H1 (cell line): Measurements from ENCODE around the gene GPR157. TPM values are rescaled to one million over a fixed set of nuclear protein-coding genes. Genes with fewer than 3 reads are reported as not detected.

Experiments
- CTCF ChIA-PET: fragments of 300-600 bp; sonication (Branson Sonifier 250); formaldehyde crosslinking; loops from one replicate; lab custom pipeline; 2021; ENCODE audit not compliant: partially characterized antibody; lab: Charles Lee
- POLR2A ChIA-PET: fragments of 300-600 bp; sonication (Branson Sonifier 250); formaldehyde crosslinking; loops from one replicate; lab custom pipeline; 2021; ENCODE audit warnings: inconsistent platforms; ENCODE audit not compliant: partially characterized antibody; lab: Charles Lee
- DNase-seq, 2 experiments: peaks; one replicate each; pipeline versions ENCODE4 v3.0.0 to v3.0.0-alpha.2; 2010 to 2022; ENCODE audit warnings: low spot score in 2 of 2, low read depth in 1 of 2, mixed read lengths in 1 of 2
- FAIRE-seq: peaks from 2 replicates; lab custom pipeline; 2011; peaks lifted over from hg19 to GRCh38; lab: Jason Lieb, UNC
- H2AFZ ChIP-seq: 2 replicates; pipeline ENCODE4 v1.8.1; 2012; ENCODE audit warnings: low read length, inconsistent platforms
- H2AK5ac ChIP-seq: 2 replicates; pipeline ENCODE4 v1.6.1; 2013; ENCODE audit warnings: low read depth, low read length
- H2BK120ac ChIP-seq: replicated peaks from 2 replicates; pipeline ENCODE3; 2013; ENCODE audit warnings: low read depth, low read length, inconsistent platforms
- H2BK12ac ChIP-seq: 2 replicates; pipeline ENCODE4 v1.6.1; 2013; ENCODE audit warnings: low read depth, low read length
- H2BK15ac ChIP-seq: 2 replicates; pipeline ENCODE4 v1.6.1; 2013; ENCODE audit warnings: low read length
- H2BK20ac ChIP-seq: 2 replicates; pipeline ENCODE4 v1.6.1; 2013; ENCODE audit warnings: low read length
- H2BK5ac ChIP-seq: 2 replicates; pipeline ENCODE4 v1.6.1; 2013; ENCODE audit warnings: low read depth, low read length
- H3K14ac ChIP-seq: 2 replicates; pipeline ENCODE4 v1.6.1; 2013; ENCODE audit warnings: inconsistent platforms; ENCODE audit not compliant: insufficient read length
- H3K18ac ChIP-seq: 2 replicates; pipeline ENCODE4 v1.6.1; 2013; ENCODE audit warnings: low read length; ENCODE audit errors: extremely low read depth
- H3K23ac ChIP-seq: 2 replicates; pipeline ENCODE4 v1.6.1; 2013; ENCODE audit warnings: inconsistent platforms; ENCODE audit not compliant: insufficient read length
- H3K23me2 ChIP-seq: 2 replicates; pipeline ENCODE4 v1.6.1; 2013; ENCODE audit warnings: low read depth, low read length
- H3K27ac ChIP-seq: 2 replicates; pipeline ENCODE4 v1.6.1; 2011; ENCODE audit warnings: low read depth, low read length, inconsistent platforms
- H3K27me3 ChIP-seq, 4 experiments: replicated peaks in 1 of 4; 1 replicate in 1 of 4; 2 replicates in 3 of 4; pipeline versions ENCODE4 v1.6.1 to v1.8.1; 2011 to 2013; ENCODE audit warnings: low read length in 3 of 4, mild to moderate bottlenecking in 3 of 4, inconsistent platforms in 2 of 4, mixed read lengths in 2 of 4, moderate library complexity in 1 of 4; ENCODE audit not compliant: control insufficient read depth in 3 of 4, insufficient read depth in 3 of 4; ENCODE audit errors: extremely low read depth in 1 of 4
- H3K36me3 ChIP-seq, 4 experiments: 2 replicates each; pipeline versions ENCODE4 v1.6.1 to v1.8.1; 2011 to 2013; ENCODE audit warnings: mild to moderate bottlenecking in 4 of 4, low read length in 3 of 4, moderate library complexity in 2 of 4, control low read depth in 1 of 4, inconsistent platforms in 1 of 4; ENCODE audit not compliant: insufficient read depth in 4 of 4, control insufficient read depth in 2 of 4
- H3K4ac ChIP-seq: replicated peaks from 2 replicates; pipeline ENCODE3; 2013; ENCODE audit warnings: low read length, low read depth, mixed read lengths, inconsistent platforms; ENCODE audit not compliant: insufficient read length
- H3K4me1 ChIP-seq, 4 experiments: replicated peaks in 1 of 4; 1 replicate in 1 of 4; 2 replicates in 3 of 4; pipeline versions ENCODE4 v1.6.1 to v1.8.1; 2011 to 2013; ENCODE audit warnings: low read length in 3 of 4, inconsistent platforms in 2 of 4, mixed read lengths in 1 of 4; ENCODE audit not compliant: insufficient read depth in 4 of 4, control insufficient read depth in 3 of 4
- H3K4me2 ChIP-seq, 2 experiments: 2 replicates each; pipeline versions ENCODE4 v1.6.1 to v1.8.1; 2011 to 2013; ENCODE audit warnings: low read depth in 2 of 2, low read length in 2 of 2, control low read depth in 1 of 2, inconsistent platforms in 1 of 2, mild to moderate bottlenecking in 1 of 2; ENCODE audit not compliant: insufficient read depth in 1 of 2
- H3K4me3 ChIP-seq, 4 experiments: fragments of 200-600, 300-600 bp in 1 of 4; sonication (generic), shearing (Covaris generic), sonication (Bioruptor Twin) in 1 of 4; 2 replicates each; pipeline versions ENCODE4 v1.5.1 to v1.8.1; 2011 to 2016; ENCODE audit warnings: low read length in 4 of 4, low read depth in 3 of 4, control low read depth in 2 of 4, inconsistent platforms in 2 of 4, mild to moderate bottlenecking in 2 of 4, mixed read lengths in 1 of 4, moderate library complexity in 1 of 4; ENCODE audit not compliant: insufficient read depth in 2 of 4; ENCODE audit errors: extremely low read depth in 1 of 4
- H3K56ac ChIP-seq: replicated peaks from 2 replicates; pipeline ENCODE3; 2013; ENCODE audit warnings: low read depth, mild to moderate bottlenecking, mixed read lengths, low read length, inconsistent platforms; ENCODE audit not compliant: insufficient read length
- H3K79me1 ChIP-seq: 2 replicates; pipeline ENCODE4 v1.6.1; 2013; ENCODE audit warnings: low read depth, low read length, control low read depth
- H3K79me2 ChIP-seq, 2 experiments: 2 replicates each; pipeline versions ENCODE4 v1.6.1 to v1.8.1; 2012 to 2013; ENCODE audit warnings: low read length in 2 of 2, mild to moderate bottlenecking in 2 of 2, inconsistent platforms in 1 of 2; ENCODE audit not compliant: insufficient read depth in 2 of 2, control insufficient read depth in 1 of 2
- H3K9ac ChIP-seq, 4 experiments: replicated peaks in 1 of 4; 1 replicate in 1 of 4; 2 replicates in 3 of 4; pipeline versions ENCODE4 v1.6.1 to v1.8.1; 2011 to 2013; ENCODE audit warnings: low read depth in 3 of 4, low read length in 3 of 4, control low read depth in 2 of 4, mild to moderate bottlenecking in 2 of 4, moderate library complexity in 2 of 4, inconsistent platforms in 1 of 4; ENCODE audit errors: extremely low read depth in 1 of 4
- H3K9me3 ChIP-seq, 2 experiments: 2 replicates each; pipeline versions ENCODE4 v1.6.1 to v1.8.1; 2012 to 2013; ENCODE audit warnings: mild to moderate bottlenecking in 2 of 2, moderate library complexity in 2 of 2, control low read depth in 1 of 2, inconsistent platforms in 1 of 2, low read depth in 1 of 2, low read length in 1 of 2, mixed read lengths in 1 of 2; ENCODE audit not compliant: insufficient read depth in 2 of 2
- H4K20me1 ChIP-seq, 2 experiments: replicated peaks in 1 of 2; 2 replicates each; pipeline versions ENCODE3 to v1.8.1; 2011 to 2013; ENCODE audit warnings: inconsistent platforms in 2 of 2, low read length in 2 of 2, mild to moderate bottlenecking in 1 of 2; ENCODE audit not compliant: insufficient read depth in 2 of 2, control insufficient read depth in 1 of 2
- H4K5ac ChIP-seq: 2 replicates; pipeline ENCODE4 v1.6.1; 2013; ENCODE audit warnings: low read length, low read depth, mixed read lengths, inconsistent platforms; ENCODE audit not compliant: insufficient read length
- H4K8ac ChIP-seq: 2 replicates; pipeline ENCODE4 v1.8.0; 2013; ENCODE audit warnings: mild to moderate bottlenecking, moderate library complexity, low read length, inconsistent platforms; ENCODE audit not compliant: insufficient read depth; ENCODE audit errors: extremely low read depth
- H4K91ac ChIP-seq: replicated peaks from 2 replicates; pipeline ENCODE3; 2013; ENCODE audit warnings: low read length, mixed read lengths, inconsistent platforms; ENCODE audit not compliant: insufficient read length
- BACH1 ChIP-seq: IDR thresholded peaks from 2 replicates; pipeline ENCODE4 v1.6.1; 2012; ENCODE audit warnings: low read length, improper control_type of control experiment
- CEBPB ChIP-seq: IDR thresholded peaks from 2 replicates; pipeline ENCODE4 v1.6.1; 2012; ENCODE audit warnings: low read depth, low read length
- JUN ChIP-seq: IDR thresholded peaks from 2 replicates; pipeline ENCODE4 v1.6.1; 2011; ENCODE audit warnings: low read depth, mild to moderate bottlenecking, improper control_type of control experiment, low read length
- JUND ChIP-seq: IDR thresholded peaks from 2 replicates; pipeline ENCODE4 v1.6.1; 2011; ENCODE audit warnings: mild to moderate bottlenecking, improper control_type of control experiment, low read length
- KDM1A ChIP-seq: fragments of 200-600, 300-600 bp; sonication (generic); IDR thresholded peaks from 2 replicates; pipeline ENCODE4 v1.7.1; 2016; ENCODE audit warnings: mild to moderate bottlenecking, low read length, borderline replicate concordance
- RNF2 ChIP-seq: fragments of 200-900, 300-1000 bp; sonication (generic); IDR thresholded peaks from 2 replicates; pipeline ENCODE4 v1.7.1; 2016; ENCODE audit warnings: borderline replicate concordance, low read depth, mild to moderate bottlenecking, antibody characterized with exemption, low read length; ENCODE audit not compliant: poor library complexity, severe bottlenecking; ENCODE audit errors: missing control alignments
- SIX5 ChIP-seq: IDR thresholded peaks from 2 replicates; pipeline ENCODE4 v1.6.1; 2011; ENCODE audit warnings: mild to moderate bottlenecking, low read depth, low read length
- TBP ChIP-seq: IDR thresholded peaks from 2 replicates; pipeline ENCODE4 v1.6.1; 2011; ENCODE audit warnings: low read depth, low read length, improper control_type of control experiment
- YY1 ChIP-seq: IDR thresholded peaks from 2 replicates; pipeline ENCODE4 v1.6.1; 2011; ENCODE audit warnings: low read depth, mild to moderate bottlenecking, low read length
- ZNF274 ChIP-seq: IDR thresholded peaks from 2 replicates; pipeline ENCODE4 v1.7.0; 2012; ENCODE audit warnings: low read length, borderline replicate concordance; ENCODE audit errors: extremely low read depth
- WGBS, 2 experiments: shearing (Covaris generic) in 1 of 2; methylation state at CpG; one replicate each; pipeline versions ENCODE4 v1.1.6 to v1.1.7; 2013 to 2015; ENCODE audit warnings: low lambda C conversion rate in 2 of 2, mixed read lengths in 2 of 2, inconsistent platforms in 1 of 2, low coverage in 1 of 2, missing lambda C conversion rate in 1 of 2; ENCODE audit not compliant: insufficient replicate concordance in 2 of 2, insufficient coverage in 1 of 2, insufficient read length in 1 of 2; ENCODE audit errors: extremely low coverage in 1 of 2, missing lambda C conversion rate in 1 of 2; 5-methylcytosine and 5-hydroxymethylcytosine counted together
- polyA plus RNA-seq, 7 experiments: library from polyadenylated mRNA; depleted of rRNA in 3 of 7; stranded (reverse) in 5 of 7; unstranded in 2 of 7; fragments of >200 nt in 5 of 7; fragments of 200-250 nt in 2 of 7; gene quantifications; 1 replicate in 5 of 7; 2 replicates in 1 of 7; 4 replicates in 1 of 7; pipeline versions ENCODE4 v1.2.1 to v1.2.3, GENCODE V29; 2011 to 2013; ENCODE audit warnings: missing spikeins in 2 of 7, mixed read lengths in 2 of 7
- total RNA-seq: library from RNA; stranded (reverse); fragmentation: NEBNext Ultra II Directional; extraction: Animal tissue kit (Norgen Biotek cat#: 25700); gene quantifications from 2 replicates; pipeline ENCODE4 v1.2.1, GENCODE V29; 2021
- TF ChIP-seq, protein P1 (sequence below), 3 experiments: IDR thresholded peaks; 1 replicate in 2 of 3; 2 replicates in 1 of 3; pipeline versions ENCODE4 v1.5.1 to v1.6.1; 2011; ENCODE audit warnings: low read length in 3 of 3, mild to moderate bottlenecking in 3 of 3, inconsistent platforms in 2 of 3, low read depth in 1 of 3, moderate library complexity in 1 of 3; ENCODE audit not compliant: insufficient read depth in 1 of 3; ENCODE audit errors: control extremely low read depth in 1 of 3

Gene GPR157
- total and polyA plus RNA-seq, 2 of the 8 experiments (the other 6 are each of a cell fraction or from before 2014, with no cell fraction given): 1.0 to 11.0 TPM

- peaks cover 0 to 3% of the 10 kb centered on the region in 2 experiments for H4K20me1 ChIP-seq
- no peak overlapping the region for H3K18ac ChIP-seq
- H3K56ac ChIP-seq: no peak overlapping the region
- H3K4me2 ChIP-seq: no peak overlapping the region
- H3K14ac ChIP-seq: no peak overlapping the region
- no peak for FAIRE-seq
- no peak overlapping the region for H2AK5ac ChIP-seq
- H3K4ac ChIP-seq: no peak overlapping the region
- no peaks in the 10 kb centered on the region for H3K9me3 ChIP-seq
- H3K23me2 ChIP-seq: no peaks in the 10 kb centered on the region
- H2BK120ac ChIP-seq: no peak overlapping the region
- H2AFZ ChIP-seq: no peak overlapping the region
- no peak for DNase-seq
- no peak overlapping the region for H3K27ac ChIP-seq
- H4K8ac ChIP-seq: no peak overlapping the region
- no peak overlapping the region for H4K91ac ChIP-seq
- no peaks in the 10 kb centered on the region for H3K79me2 ChIP-seq
- peaks cover 0 to 4% (median 0%) of the 10 kb centered on the region in 4 experiments; a peak in 1 of 8 replicates for H3K36me3 ChIP-seq
- no peak overlapping the region for H2BK20ac ChIP-seq
- H3K79me1 ChIP-seq: no peaks in the 10 kb centered on the region; the same call in 1 of the 2 replicates
- H2BK5ac ChIP-seq: no peak overlapping the region
- WGBS, 2 experiments: 84% methylated on average over 17 of the region's 17 CpGs; no CpG with 5 or more reads in 1 of the 2 experiments
- no peak overlapping the region for H3K23ac ChIP-seq
- no peak overlapping the region for H2BK15ac ChIP-seq
- no peak overlapping the region for H4K5ac ChIP-seq
- ChIA-PET CTCF (interaction anchor here (0.8 to 2.3 kb wide), 6 partner anchors 13 to 104 kb away, joined by 3 to 7 read pairs (median 4); no protein-coding TSS in a partner anchor), POLR2A (interaction anchor here (0.7 kb wide), 1 partner anchor 52 kb away, joined by 3 read pairs; no protein-coding TSS in a partner anchor)
- no peak overlapping the region for H3K9ac ChIP-seq
- H3K27me3 ChIP-seq: no peaks in the 10 kb centered on the region
- H3K4me1 ChIP-seq: no peaks in the 10 kb centered on the region; a peak in 1 of 7 replicates
- no peak overlapping the region for H2BK12ac ChIP-seq
- no peak overlapping the region for H3K4me3 ChIP-seq
- no peak for TF ChIP-seq JUN
- TF ChIP-seq CEBPB: no peak
- no peak for TF ChIP-seq BACH1
- no peak for TF ChIP-seq ZNF274
- TF ChIP-seq JUND: no peak
- no peak for TF ChIP-seq RNF2
- TF ChIP-seq, protein P1, sequence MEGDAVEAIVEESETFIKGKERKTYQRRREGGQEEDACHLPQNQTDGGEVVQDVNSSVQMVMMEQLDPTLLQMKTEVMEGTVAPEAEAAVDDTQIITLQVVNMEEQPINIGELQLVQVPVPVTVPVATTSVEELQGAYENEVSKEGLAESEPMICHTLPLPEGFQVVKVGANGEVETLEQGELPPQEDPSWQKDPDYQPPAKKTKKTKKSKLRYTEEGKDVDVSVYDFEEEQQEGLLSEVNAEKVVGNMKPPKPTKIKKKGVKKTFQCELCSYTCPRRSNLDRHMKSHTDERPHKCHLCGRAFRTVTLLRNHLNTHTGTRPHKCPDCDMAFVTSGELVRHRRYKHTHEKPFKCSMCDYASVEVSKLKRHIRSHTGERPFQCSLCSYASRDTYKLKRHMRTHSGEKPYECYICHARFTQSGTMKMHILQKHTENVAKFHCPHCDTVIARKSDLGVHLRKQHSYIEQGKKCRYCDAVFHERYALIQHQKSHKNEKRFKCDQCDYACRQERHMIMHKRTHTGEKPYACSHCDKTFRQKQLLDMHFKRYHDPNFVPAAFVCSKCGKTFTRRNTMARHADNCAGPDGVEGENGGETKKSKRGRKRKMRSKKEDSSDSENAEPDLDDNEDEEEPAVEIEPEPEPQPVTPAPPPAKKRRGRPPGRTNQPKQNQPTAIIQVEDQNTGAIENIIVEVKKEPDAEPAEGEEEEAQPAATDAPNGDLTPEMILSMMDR (IDR thresholded peaks at IDR 0.05; ENCODE audit: control extremely low read depth in 1 of 3, insufficient read depth in 1 of 3, low read depth in 1 of 3, low read length in 3 of 3): no peak
- TF ChIP-seq YY1: no peak
- TF ChIP-seq TBP: no peak
- TF ChIP-seq KDM1A: no peak
- no peak for TF ChIP-seq SIX5
Observed at GRCh38 chr1:9145021-9145668, 16.2 kb upstream of the GPR157 start.
